ENCODE data around the gene LRMDA. TPM values are rescaled to one million over a fixed set of nuclear protein-coding genes. Genes with fewer than 3 reads are reported as not detected.
A peak's percentile ranks its signal among the peaks of the same experiment; 100 is the strongest.
"Not testable (repeated sequence)": the region's sequence is repeated elsewhere in the genome, so short reads cannot be mapped to it uniquely, and the experiment has no call there.

LRMDA gene
- total RNA-seq, 1 experiment from 2014 or later, result not detected

DNA sequence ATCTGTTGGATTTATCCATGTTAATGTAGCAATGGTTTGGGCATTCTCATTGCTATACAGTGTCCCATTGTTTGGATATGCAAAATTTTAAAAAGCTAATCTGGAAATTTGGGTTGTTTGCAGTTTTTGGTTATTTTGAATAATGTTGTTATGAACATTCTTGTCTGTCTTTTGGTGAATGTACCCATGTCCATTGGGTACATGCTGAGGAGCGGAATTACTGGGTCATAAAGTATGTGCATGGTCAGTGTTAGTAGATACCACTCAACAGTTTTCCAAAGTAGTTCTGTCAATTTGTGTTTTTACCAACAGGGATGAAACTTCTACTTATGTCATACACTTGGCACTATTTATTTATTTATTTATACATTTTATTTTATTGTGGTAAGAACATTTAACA, 153.9 kb downstream of the LRMDA start:
- DNase-seq (ENCODE audit: low read depth), result no peak

DNA sequence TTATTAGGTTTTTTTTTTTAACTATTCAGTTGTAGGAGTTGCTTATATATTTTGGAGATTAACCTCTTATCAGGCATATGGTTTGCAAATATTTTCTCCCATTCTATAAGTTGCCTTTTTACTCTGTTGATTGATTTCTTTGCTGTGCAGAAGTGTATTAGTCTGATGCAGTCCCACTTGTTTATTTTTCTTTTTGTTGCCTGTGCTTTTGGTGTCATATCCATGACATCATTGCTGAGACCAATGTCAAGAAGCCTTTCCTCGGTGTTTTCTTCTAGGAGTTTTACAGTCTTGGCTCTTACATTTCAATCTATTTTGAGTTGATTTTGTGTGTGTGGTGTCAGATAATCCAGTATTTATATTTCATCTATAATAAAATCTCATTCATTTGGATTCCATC, 155.4 kb downstream of the LRMDA start:
- DNase-seq (ENCODE audit: low read depth), result no peak

DNA sequence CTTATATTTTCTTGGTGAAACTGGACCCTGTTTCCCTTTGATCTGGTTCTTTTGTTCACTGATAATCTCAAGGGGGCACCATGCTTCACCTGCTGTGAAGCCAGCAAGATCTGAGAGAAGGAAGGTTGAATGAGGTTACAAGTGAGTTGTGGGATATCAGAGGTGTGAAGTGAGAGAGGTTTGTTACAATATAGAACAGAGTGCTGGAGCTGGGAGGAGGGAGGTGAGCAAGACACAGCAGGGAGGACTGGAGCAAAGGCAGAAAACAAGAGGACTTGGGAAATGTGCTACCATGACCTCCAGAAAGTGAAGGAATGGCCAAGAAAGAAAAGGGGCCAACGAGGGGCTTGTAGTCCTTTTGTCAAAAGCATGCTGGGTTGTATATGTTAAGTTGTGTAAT, 156.6 kb downstream of the LRMDA start:
- no peak for DNase-seq (ENCODE audit: low read depth)

DNA sequence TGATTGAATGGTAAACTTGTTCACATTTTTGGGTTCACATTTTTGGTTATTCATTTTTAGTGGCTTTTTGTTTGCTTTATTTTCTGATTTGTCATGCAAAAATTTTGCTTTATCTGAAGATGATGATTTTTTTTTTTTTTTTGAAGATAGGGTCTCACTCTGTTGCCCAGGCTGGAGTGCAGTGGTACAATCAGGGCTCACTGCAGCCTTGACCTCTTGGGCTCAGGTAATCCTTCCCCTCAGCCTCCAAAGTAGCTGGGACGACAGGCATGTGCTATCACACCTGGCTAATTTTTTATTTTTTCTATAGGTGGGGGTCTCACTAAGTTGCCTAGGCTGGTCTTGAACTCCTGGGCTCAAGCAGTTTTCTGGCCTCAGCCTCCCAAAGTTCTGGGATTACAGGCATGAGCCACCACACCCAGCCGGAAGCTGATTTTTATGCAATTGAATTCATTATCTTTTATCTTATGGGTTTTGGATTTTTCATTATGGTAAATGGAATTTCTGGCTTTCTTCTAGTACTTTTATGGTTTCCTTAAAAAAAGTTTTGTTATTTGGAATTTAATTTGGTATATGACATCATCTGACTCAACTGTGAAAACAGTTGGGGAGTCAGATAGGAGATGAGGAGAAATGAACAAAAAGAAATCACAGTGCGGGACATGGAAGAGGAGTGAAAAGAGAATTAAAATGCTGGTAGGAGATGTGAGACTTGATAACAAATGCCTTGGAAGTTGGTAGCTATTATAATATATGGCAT, 158.7 kb downstream of the LRMDA start:
- no peak for DNase-seq (ENCODE audit: low read depth)

DNA sequence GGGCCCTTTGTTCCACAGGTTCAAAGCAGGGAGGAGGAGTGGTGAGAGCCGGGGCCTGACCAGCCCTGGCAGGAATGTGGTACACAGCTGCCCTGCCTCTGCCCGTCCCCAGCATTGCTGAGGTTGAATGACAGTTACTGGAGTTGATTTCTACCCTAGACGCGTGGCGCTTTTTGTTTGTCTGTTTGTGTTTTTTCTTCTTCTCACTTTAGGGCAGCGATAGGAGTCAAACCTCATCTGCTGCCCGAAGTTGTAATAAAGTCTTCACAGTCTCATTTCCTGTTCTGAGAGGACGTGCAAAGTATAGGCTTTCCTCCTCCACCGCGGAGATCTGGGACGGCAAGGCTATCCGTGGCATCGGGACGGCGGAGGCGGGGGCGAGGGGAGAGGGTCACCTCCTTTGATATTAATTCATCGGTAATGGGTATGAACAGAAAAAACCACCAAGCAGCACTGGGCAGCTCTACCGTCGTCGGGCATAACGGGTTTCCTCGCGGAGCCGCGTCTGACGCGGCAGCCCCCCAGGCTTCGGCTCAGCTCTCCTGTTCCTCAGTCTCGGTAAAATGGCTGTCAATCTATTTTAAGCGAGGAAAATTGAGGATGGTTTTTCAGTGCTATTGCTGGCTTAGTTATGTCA, 160.8 kb downstream of the LRMDA start:
- DNase-seq (ENCODE audit: low read depth), result no peak

DNA sequence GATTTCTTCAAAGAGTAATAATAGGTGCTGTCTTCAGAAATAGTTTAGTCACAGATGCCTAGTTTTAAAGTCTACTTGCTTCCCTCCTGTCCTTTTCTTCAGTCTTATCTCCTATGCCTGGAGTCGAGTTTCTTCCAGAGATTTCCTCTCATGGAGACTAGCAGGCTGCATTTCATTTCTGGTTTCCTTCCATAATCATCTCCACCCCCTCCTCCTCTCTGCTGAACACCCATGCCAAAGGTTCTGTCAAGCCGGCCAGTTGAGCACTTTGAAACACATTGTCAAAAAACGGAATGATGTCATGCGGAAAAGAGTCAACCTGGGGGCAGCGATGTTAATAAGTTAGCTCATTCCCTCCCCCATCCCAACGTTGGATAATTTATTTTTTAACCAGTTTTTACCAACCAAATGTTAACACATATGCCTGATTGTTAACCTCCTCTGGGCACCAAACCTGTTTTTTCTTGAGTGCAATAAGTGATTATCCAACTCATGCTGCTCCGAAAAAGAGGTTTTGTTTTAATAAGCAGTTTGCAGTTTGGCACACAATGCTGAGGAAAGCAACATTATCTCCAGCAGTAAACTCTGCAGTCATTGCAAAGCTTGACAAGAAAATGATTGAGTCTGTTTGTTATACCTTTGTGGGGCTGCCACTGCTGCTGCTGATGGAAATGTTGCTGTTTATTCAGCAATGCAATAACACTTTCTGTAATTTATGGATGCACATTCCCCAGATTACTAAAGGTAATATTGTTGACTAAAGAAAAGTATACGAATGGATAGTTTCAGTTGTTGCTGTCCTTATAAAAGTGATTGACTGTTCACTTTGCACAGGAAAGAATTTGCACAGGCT, 161.6 kb downstream of the LRMDA start:
- DNase-seq (ENCODE audit: low read depth), result no peak

DNA sequence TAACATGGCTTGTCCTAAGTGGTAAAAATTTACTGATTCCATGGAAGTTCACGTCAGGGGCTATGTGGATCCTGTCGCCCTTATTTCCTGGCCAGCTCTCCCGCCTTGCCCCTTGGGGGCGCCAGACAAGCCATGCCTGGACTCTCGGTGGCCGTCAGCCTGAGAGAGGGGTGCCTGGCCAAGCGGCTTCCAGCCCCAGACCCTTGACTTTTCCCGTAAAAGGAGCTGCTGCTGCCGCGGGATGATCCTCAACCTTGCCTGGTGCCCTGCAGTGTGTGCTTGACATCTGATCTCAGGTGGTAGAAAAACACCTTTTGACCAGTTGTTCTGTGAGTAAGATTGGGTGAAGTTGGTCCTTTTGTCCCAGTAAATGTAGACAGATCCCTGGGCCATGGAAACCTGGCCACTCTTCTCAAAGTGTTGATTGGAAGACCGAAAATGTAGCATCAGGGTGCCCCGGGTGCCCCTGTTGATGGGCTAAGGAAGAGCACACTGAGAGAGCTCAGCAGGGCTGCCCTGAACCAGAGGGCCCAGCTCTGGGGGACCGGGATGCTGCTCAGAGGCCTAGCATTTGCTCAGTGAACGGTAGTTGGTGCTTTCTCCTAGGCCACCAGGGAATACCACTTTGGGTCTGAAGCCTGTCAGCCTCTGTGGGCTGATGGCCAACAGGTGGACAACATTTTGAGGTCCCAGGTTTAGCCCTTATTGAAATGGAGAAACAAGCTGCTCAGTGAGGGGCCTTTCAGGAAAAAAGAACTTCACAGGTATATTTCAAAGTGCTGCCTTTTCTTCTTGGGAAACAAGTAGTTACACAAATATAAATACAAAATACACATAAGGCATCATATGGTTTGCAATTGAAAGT, 162.5 kb downstream of the LRMDA start:
- peak; percentile 20 for DNase-seq (ENCODE audit: low read depth)

DNA sequence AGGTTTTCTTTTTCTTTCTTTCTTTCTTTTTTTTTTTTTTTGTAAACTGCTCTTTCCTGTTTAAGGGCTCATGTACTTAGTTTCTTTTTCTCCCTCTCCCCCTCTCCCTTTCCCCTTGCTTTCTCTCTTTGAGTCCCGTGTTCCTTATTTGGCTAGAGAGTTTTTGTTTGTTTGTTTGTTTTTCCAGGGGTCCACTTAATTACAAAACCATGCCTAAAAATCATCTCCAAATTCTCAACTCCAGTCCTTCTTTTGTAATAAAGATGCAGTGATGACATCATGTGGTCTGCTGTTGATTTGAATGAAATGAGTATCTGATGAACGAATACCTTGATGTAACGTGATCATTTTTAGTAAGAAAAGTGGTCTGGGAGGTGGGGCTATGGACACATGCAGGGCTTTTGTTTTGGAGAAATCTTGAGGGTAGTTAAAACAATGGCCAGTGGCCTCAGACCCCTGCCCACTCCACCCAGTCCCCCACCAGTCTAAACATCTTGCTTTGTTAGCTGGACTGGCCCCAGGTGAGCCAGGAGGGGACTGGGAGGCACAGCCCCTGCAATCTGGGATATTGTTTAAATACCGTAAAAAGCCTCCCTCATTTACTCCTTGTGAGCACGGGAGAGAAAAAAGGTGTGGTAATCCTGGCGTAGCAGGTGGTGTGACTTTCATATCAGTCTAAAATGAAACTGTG, 165.7 kb downstream of the LRMDA start:
- no peak for DNase-seq (ENCODE audit: low read depth)

DNA sequence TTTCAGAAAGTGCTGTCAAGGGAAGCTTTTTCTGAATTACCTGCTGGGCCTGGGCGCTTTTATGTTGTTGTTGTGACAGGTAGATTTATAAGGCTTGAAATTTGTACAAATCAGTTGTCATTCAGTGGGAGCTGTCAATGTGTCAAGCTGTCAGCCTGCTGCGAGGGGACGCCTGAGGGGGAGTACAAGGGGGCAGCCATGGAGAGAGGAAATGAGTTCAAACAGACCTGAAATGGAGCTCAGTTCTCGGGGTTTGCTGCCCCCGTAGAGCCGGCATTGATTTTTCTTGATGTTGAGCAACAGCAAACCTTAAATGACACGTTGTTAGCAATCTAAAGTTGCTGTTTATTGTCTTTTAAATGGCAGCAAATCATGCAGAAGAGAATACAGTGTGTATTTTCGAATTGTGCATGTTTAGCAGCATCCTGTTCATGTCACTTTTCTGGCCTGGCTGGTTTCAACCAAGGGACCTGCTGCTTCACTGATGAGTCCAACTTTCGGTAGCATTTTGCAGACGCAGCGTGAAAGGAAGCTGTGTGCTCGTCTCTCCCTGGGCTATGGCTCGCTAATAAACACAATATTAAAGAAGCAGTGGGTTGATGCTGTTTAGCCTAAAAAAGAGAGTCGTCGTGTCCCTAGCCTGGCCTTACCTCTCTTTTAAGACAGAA, 166.5 kb downstream of the LRMDA start:
- no peak for DNase-seq (ENCODE audit: low read depth)

DNA sequence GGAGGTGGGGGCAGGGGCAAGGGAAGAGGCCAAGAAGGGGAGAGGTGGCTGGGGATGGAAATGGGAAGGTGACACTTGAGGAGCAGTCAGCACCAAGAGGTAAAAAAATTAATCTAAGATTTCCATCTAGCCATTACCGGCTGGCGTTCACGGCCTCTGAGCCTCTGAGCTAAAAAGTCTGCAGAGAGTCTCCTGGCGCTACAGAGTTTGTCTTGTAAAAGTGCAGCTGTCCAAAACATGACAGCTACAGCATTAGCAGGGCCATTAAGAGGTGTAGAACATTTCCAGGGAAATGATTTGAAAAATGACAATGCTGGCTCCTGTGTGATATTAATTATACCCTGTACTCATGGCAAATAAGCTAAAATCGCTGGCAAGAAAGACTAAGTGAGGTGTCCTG, 167.6 kb downstream of the LRMDA start:
- no peak for DNase-seq (ENCODE audit: low read depth)

DNA sequence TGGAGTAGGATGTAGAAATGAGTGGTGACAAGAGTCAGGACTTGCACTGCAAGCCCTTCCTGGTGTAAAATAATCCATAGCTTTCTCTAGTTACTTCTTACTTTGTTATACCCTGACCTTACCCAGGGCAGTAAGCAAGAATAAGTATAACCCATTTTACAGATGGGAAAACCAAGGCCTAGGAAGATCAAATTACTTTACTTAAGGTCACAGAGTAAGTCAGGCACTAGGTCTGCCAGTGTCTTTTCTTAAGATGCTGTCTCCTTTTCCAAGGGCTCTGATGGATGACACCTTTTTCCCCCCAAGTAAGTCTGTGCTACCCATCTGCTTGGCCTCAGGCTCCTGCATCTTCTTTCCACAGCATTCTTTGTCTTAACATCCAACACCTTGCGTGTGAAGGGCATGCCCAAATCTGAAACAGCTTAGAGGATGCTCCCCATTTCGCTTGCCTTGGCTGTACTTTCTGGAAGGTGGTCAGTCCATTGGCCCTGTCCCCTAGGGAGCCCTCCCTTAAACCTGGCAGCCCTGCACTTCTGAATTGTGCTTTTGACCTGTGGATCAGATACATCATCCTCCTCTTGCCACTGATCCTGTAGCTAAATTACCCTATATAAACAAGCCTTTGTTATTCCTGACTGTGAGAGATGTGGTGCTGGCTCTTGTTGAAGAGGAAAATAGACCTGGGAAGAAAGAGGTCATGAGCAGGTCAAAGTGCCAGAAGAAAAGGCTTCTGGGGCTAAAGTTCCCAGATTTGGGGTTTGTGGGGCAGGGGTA, 168.6 kb downstream of the LRMDA start:
- no peak for DNase-seq (ENCODE audit: low read depth)

DNA sequence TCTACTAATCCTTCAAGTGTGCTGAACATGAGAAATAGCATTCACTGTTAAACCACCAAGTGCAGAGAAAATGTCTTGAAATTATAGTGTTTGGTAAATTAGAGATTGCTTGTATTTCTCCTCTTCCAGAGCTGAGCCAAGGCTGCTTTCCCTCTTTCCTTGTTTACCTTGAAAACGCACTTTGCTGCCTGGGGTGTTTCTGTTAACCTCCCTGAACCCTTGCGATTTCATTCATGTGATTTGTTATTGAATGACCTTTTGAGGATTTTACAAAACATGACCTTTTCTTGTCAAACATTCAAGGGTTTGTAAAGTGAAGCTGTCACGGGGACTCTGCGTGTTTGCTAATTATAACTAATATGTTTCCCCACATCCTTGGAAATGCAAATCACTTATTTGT, 169.4 kb downstream of the LRMDA start:
- no peak for DNase-seq (ENCODE audit: low read depth)

DNA sequence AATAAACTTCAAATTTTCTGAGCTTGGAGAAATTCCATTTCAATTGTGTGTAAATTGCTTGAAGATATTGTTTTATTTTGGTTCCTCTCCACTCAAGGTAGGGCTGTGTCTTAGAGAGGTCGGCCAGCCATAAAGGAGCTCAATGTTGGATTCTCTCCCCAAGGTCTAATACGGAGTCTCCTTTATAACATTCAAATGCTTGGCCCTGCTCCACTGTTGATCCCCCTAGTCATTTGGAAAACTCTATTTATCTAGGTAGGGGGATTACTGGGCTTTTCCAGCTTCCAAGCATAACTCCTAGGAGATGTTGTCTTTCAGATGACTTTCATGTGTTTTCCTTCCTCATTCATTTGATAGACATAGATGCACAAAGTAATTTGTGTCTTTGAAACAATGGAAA, 170.9 kb downstream of the LRMDA start:
- DNase-seq (ENCODE audit: low read depth), result no peak

DNA sequence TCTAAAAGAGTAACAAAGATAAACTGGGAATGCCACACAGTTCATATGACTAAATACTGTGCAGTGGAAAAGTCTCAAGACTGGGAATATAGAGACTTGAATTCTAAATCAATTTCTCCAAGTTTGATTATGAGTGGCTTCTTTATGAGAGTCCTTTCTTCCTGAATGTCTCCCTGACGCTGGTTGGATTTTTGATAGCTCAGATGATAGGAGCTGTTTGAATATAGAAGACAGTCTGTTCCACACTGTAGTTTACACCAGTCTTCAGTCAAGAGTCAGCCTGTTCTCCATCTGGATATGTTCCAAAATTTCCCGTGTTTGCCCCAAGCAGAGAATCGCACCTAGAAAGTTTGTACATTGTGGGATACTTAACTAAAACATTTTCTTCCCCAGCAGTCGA, 173.7 kb downstream of the LRMDA start:
- DNase-seq (ENCODE audit: low read depth), result no peak

DNA sequence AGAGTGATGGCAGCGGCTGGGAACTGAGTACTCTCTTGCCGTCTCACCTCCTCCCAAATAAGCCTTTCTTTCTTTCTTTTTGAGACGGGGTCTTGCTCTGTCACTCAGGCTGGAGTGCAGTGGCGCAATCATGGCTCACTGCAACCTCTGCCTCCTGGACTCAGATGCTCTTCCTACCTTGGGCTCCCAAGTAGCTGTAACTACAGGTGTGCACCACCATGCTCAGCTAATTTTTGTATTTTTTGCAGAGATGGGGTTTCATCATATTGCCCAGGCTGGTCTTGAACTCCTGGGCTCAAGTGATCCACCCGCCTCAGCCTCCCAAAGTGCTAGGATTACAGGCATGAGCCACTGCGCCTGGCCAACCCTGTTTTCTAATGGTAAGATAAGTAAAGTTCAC, 174.4 kb downstream of the LRMDA start:
- DNase-seq (ENCODE audit: low read depth), result not testable (repeated sequence)

DNA sequence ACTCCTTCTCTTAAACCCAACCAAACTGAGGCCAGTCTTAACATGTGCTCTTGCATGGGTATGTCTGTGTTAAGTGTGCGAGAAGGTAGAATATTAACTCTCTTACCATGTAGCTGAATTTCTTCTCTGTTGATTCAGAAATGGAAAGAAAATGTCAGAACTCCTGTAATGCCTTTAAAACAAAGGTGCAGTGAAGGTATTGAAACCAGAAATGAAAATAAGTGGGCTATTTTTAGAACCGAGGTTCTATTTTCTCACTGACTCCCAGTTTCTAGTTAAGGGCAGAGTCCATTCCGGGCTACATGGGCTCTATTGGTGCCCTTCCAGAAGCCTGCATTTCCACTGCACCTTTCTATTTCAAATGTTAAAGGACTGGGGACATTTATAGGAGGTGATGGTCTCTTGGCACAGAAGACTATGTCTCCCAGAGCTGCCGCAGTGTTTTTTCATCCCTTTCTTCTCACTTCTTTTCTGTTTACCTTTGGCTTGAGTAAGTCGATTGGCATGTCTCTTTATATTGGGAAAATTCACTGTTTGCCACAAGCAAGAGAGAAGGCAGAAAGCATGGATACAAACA, 174.9 kb downstream of the LRMDA start:
- DNase-seq (ENCODE audit: low read depth), result no peak

DNA sequence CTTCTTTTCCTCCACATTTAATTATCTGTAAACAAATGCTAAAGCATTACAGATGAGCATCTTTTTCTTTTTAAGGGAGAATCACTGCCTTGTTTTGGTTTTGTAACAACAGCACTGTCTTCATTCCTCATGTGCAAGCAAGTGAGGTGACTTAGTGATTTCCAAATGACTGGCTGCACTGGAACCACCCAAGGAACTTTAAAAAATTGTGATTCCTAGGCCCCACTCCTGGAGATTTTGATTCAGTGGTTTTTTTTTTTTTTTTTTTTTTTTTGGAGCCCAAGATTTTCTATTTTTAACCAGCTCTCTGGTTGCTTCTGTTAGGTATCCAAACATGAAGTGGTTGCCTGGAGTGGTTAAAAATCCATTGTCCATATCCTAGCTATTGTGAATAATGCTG, 176.2 kb downstream of the LRMDA start:
- DNase-seq (ENCODE audit: low read depth), result no peak

DNA sequence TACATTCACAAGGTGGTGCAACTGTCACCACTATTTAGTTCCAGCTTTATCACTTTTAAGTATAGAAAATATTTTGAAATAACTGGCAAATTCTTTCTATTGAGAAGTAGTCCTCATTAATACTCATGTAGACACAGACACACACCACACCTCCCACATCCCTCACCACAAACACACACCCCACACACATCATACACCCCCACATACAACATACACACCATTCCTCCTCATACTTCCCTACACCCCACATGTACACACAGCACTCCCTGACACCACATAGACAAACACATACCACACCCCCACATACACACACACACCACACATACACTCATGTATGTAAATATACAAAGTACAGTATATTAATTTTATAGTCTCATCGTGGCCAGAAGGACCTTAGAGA, 178.8 kb downstream of the LRMDA start:
- no peak for DNase-seq (ENCODE audit: low read depth)

DNA sequence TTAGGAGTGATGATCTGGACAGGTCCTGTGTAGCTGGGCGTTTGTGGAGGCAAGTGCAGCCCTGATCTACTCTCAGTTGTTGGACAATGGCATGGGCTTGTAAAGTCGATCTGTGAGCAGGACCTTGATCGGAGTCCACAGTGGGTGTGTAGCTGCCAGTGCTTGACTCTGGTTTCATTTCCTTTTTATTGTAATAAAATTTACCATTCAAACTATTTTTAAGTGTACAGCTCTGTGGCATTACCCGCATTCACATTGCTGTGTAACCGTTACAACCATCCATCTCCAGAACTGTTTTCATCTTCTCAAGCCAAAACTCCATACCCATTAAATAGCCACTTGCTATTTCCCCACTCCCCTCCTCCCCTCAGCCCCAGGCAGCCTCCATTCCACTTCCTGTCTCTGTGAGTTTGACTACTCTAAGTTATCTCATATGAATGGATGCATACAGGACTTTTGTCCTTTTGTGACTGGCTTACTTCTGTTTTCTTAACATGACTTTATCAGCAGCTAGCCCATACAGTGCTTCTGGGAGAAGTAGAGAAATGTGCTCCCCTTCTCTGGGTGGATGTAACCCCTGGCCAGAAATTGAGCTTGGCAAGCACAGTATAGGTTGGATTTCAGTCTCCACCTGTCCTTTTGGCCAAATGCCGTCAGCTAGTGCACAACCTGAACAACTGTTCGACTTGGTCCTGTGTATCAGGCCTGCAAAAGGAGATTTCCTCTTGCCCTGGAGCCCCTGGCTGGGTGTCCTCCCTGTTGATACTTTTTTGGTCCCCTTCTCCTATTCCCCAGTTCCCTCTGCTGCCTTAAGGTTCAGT, 180.0 kb downstream of the LRMDA start:
- no peak for DNase-seq (ENCODE audit: low read depth)

Measured in Daoy (cell line).